Endometrial microvascular endothelial cells (primary cell): ENCODE results near the gene TPPP3. TPM values are rescaled to one million over a fixed set of nuclear protein-coding genes. Genes with fewer than 3 reads are reported as not detected.
"Not testable (repeated sequence)": the region's sequence is repeated elsewhere in the genome, so short reads cannot be mapped to it uniquely, and the experiment has no call there.

Source experiments
- in situ Hi-C: cut with HindIII; loops from 2 replicates; pipeline ENCODE4 v1.10.0; 2017; ENCODE audit warnings: low sequenced_read_pairs, low pct_unique_long_range_greater_than_20kb; ENCODE audit errors: inconsistent ontology term
- total RNA-seq: library from RNA; depleted of rRNA; stranded (reverse); fragments of >200 nt; gene quantifications from one replicate; pipeline ENCODE4 v1.2.3, GENCODE V29; 2015; ENCODE audit errors: inconsistent ontology term

TPPP3 gene
- total RNA-seq, 1 donor from 2014 or later: 1.4 TPM

DNA sequence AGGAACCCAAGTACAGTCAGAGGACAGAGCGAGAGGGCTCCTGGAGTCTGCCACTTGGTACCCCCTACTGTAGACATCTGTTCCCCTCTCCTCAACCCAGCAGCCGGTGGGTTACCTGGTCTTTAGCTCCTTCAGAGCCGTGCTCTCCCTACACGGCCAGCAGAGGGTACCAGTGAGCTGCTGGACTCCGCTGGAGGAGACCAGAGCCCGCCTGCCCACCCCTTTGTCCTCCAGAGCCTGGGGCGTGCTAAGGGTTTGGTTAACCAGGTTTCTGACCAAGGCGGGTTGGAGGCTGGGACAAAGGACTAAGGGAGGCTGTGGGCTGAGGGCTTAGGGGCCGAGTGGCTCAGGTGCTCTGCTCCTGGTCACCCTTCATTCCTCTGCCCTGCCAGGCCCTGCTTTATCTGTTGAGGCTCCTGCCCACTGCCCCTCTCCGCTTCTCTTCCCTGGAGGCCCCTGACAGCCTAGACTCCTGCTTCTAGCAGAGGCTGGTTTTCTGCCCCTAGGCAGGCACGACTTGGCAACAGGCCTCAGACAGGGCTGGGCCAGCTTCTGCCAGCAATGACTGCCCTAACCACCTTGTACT, 34.9 kb upstream of the TPPP3 start:
- in situ Hi-C loops: no loop called here

DNA sequence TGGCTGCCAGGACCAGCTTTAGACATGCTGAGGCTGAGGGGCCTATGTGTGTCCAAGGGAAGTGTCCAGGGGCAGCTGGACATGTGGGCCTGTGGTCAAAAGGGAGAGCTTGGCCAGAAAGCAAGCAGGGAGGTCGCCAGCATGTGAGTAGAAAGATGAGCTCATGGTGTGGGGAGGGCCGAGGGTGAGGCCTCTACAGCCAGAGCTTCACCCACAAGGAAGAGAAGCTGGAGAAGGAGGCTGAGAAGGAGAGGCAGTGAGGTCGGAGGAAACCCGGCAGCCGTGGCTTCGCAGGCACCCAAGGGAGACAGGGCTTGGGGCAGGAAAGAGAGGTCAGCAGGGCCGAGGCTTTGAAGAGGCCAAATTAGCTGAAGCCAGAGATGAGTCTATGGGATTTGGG, 33.7 kb upstream of the TPPP3 start:
- in situ Hi-C loops: no loop called here

- in situ Hi-C loops: no loop called here
Measured at GRCh38 chr16:67426022-67426421, 32.7 kb upstream of the TPPP3 start.

DNA sequence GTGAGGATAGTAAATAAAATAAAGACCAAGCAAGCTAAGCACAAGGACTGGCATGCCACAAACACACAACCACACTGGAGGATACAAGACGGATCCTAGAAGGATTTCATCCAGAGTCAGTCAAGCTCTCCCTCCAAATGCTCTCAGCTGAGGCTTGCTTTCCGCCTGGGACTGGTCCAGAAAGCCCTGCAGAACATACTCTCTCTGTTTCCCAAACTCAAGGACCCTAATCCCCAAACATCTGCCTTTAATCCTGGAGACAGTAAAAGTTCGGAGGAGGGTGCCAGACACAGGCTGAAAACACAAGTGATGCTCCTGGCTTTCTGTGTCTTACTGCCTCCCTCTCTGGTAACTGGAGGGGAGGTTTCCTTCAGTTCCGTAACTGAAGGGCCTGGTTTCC, 32.3 kb upstream of the TPPP3 start:
- in situ Hi-C loops: no loop called here

GRCh38 chr16:67425061-67425460, 31.8 kb upstream of the TPPP3 start:
- in situ Hi-C loops: no loop called here

GRCh38 chr16:67424261-67424615, 30.9 kb upstream of the TPPP3 start:
- in situ Hi-C loops: no loop called here

DNA sequence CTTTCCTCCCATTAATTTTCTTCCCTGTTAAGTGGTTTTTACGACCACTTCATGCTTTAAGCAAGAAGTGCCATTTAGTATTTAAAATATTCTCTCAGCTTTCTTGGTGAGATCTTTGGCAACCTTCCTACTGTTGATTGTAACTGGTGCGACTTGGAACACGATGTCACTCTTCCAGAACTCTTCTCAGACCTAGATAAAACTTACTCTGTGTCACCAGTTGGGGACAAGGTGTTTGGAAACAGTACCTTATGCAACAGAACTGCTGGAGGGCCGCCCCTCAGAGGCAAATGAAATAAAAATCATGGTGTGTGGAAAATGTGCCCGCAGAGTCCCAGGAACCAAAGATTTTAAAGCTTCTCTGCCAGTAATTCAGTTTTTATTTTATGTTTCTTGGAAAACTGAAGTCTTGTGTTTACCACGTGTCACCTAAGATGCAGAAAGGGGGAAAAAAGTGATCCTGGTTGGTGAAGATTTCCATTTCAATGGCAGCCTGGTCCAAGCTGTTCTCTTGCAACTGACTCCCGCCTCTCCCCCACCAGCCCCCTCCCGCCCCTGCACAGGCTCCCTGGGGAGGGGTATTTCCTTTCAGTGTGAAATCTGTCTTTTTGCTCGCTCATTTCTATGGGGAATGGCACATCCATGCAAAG, 30.4 kb upstream of the TPPP3 start:
- in situ Hi-C loops: no loop called here

DNA sequence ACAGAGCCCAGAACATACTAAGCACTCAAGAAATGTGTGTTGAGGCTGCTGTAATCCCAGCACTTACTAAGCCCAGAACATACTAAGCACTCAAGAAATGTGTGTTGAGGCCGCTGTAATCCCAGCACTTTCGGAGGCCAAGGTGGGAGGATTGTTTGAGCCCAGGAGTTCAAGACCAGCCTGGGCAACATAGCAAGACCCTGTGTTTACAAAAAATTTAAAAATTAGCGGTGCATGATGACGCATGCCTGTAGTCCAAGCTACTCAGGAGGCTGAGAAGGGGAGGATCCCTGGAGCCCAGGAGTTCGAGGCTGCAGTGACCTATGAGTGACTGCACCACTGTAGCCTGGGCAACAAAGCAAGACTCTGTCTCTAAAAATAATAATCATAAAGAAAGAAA, 29.7 kb upstream of the TPPP3 start:
- in situ Hi-C loops: no loop called here

DNA sequence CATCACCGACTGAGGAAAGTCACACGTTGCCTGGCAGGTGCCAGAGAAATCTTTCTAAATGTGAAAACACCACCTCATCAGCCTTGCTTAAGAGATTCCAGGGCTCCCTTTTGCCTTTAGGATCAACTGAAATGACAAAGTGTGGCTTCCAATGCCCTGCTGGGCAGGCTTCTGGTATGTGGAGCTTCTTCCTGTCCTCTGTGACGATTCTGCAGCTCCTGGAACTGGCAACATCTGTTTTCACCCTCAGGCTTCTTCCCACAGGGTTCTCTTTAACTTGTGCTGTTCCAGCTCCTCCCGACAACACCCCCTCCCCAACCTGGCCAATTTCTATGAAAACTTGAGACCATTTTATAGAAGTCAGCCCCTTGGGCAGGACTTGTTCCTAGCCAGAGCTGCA, 27.7 kb upstream of the TPPP3 start:
- in situ Hi-C loops: no loop called here

DNA sequence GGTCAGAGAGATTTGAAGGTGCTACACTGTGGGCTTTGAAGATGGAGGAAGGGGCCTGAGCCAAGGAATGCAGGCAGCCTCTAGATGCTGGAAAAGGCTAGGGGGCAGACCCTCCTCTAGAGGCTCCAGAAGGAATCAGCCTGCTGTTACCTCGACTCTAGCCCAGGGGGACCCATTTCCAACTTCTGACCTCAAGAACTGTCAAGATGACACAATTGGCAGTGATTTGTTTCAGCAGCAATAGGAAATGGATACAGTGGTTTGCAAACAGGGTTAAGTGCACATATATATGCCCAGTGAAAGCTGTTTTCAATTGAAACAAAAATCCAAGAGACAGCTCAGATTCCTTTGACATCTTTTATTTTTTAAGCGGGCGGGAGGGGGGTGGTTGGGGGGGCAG, 26.6 kb upstream of the TPPP3 start:
- in situ Hi-C loops: no loop called here

- in situ Hi-C loops: no loop called here
Measured at GRCh38 chr16:67419502-67419901, 26.2 kb upstream of the TPPP3 start.

DNA sequence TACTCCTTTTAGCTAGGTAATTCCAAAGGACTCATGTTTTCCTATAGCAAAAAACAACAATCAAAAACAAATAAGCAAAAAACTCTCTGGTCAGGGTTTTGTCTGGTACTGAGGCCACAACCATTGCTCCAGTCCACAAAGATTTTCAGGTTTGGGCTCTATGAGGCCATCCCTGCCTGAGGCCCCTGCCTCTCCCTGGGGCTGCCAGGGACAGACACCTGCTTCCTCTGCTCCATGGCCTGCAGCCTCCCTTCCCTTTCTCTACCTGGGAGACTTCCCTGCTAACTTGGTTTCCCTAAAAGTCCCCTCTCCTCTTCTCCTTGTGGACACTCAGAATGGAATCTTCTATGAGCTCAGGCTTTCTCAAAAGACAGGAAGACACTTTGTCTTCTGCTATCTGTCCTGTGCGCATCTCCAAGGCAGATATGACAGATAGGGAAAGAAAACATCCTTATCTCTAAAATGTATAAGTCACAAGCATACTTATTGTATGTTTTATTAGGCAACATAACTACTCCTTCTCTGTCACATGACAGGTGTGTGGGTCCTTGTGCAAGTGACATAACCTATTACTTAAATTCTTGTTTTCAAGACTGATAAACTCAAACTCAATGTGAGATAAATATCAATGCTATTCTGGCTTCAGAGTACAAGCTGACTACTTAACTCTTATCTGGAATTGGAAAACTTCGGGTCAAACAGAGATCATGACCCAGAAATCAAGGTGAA, 24.2 kb upstream of the TPPP3 start:
- in situ Hi-C loops: no loop called here

- in situ Hi-C loops: no loop called here
Measured at GRCh38 chr16:67415872-67416793, 22.8 kb upstream of the TPPP3 start, which contains the start of gene ZDHHC1. Gene ZDHHC1, minus strand, starts transcription at chr16:67416477. Its CDS starts 8,702 bp downstream, at chr16:67407775.

GRCh38 chr16:67415421-67415820, 22.1 kb upstream of the TPPP3 start:
- in situ Hi-C loops: not testable (repeated sequence)

DNA sequence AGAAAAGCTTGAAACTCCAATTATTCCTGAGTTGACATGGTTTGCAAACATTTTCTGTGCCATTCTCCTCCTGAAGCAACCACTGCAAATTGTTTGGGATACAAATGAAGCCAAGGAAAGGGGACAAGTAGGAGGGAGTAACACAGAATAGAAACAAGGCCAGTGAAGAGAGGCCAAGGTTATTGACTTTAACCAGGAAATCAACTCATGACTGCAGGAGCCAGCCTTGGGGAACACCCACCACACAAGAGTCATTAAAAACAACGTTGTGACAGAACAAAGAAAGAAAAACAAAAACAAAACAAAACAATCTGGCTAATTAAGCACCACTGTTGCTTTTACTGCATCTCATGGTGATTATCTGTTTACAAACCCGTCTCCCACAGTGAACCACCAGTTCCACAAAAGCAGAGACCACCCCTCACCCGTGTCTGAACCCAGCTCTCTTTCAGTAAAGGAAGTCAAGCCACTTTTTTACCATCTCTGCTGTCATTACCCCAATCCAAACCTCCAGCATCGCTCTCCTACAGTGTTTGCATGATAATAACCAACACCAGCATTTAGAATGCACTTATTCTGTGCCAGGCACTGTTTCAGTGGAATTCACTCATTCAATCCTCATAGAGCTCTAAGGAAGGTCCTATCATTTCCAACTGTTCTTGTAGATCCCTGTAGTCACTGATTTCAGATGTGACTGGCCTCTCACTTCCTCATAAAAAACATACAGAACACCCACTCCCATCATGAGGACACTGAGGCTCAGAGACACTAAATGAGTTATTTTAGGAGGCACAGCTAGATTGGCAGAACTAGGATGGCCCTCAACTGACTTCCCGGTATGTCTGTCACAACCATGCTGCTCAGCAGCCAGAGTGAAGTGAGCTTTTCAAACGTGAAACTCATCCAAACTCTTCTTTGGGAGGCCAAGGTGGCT, 20.9 kb upstream of the TPPP3 start:
- in situ Hi-C loops: no loop called here

- in situ Hi-C loops: no loop called here
Measured at GRCh38 chr16:67412294-67412693, 19.0 kb upstream of the TPPP3 start.

GRCh38 chr16:67411339-67411738, 18.0 kb upstream of the TPPP3 start:
- in situ Hi-C loops: no loop called here

DNA sequence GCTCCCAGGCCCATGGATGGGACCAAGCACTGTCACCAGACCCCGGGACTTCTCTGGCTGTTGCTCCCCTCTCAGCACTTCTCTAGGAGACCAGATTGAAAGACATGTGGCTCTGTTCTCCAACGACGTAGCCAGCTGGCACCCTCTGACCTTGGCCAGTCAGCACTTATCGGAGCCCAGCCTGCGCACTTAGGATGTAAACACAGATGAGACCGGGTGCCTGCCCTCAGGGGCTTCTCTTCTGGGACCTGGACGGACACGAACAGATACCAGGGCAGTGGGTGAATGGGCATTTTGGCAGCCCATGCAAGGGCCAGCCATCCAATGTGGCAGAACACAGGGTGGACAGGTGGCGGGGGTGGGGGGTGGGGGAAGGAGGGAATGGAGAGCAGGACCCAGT, 16.3 kb upstream of the TPPP3 start:
- in situ Hi-C loops: no loop called here
